Esophagus squamous epithelium (tissue), 4 donors: ENCODE measurements around the gene AMY2A.
"Not testable (repeated sequence)": the region's sequence is repeated elsewhere in the genome, so short reads cannot be mapped to it uniquely, and the experiment has no call there.

Experiments
- POLR2A ChIP-seq, 4 donors: fragments of 450-650 bp; IDR thresholded peaks; one replicate each; pipeline ENCODE4 v1.6.1; 2017; ENCODE audit warnings: antibody characterized with exemption in 4 of 4, mild to moderate bottlenecking in 4 of 4, moderate library complexity in 3 of 4
- TF ChIP-seq, protein P1 (sequence below), 6 experiments: fragments of 450-650 bp in 4 of 6; fragments of 200-600 bp in 2 of 6; sonication (generic) in 2 of 6; IDR thresholded peaks; one replicate each; pipeline ENCODE4 v1.5.1; 2016 to 2019; ENCODE audit warnings: antibody characterized with exemption in 6 of 6, mild to moderate bottlenecking in 4 of 6, moderate library complexity in 4 of 6

DNA sequence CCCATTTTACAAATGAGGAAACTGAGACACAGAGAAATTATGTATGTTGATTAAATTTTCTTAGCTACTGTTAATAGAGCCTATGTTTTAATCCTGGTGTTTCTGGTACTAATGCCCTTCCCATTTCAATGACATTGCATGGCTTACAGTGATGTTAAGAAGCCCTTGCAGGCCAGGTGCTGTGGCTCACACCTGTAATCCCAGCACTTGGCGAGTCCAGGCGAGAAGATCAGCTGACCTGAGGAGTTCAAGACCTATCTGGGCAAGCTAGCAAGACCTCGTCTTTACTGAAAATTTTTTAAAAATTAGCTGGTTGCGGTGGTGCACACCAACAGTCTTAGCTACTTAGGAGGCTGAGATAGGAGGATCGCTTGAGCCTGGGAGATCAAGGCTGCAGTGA lies 40.4 kb upstream of the AMY2A start:
- not testable (repeated sequence) for TF ChIP-seq POLR2A (IDR thresholded peaks at IDR 0.05)
- TF ChIP-seq, protein P1, sequence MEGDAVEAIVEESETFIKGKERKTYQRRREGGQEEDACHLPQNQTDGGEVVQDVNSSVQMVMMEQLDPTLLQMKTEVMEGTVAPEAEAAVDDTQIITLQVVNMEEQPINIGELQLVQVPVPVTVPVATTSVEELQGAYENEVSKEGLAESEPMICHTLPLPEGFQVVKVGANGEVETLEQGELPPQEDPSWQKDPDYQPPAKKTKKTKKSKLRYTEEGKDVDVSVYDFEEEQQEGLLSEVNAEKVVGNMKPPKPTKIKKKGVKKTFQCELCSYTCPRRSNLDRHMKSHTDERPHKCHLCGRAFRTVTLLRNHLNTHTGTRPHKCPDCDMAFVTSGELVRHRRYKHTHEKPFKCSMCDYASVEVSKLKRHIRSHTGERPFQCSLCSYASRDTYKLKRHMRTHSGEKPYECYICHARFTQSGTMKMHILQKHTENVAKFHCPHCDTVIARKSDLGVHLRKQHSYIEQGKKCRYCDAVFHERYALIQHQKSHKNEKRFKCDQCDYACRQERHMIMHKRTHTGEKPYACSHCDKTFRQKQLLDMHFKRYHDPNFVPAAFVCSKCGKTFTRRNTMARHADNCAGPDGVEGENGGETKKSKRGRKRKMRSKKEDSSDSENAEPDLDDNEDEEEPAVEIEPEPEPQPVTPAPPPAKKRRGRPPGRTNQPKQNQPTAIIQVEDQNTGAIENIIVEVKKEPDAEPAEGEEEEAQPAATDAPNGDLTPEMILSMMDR (IDR thresholded peaks at IDR 0.05): not testable (repeated sequence)
